ENCODE data around the gene HYAL2. TPM values are rescaled to one million over a fixed set of nuclear protein-coding genes. Genes with fewer than 3 reads are reported as not detected.

HYAL2 gene
- total RNA-seq, 1 donor from 2014 or later = 35.9 TPM

DNA sequence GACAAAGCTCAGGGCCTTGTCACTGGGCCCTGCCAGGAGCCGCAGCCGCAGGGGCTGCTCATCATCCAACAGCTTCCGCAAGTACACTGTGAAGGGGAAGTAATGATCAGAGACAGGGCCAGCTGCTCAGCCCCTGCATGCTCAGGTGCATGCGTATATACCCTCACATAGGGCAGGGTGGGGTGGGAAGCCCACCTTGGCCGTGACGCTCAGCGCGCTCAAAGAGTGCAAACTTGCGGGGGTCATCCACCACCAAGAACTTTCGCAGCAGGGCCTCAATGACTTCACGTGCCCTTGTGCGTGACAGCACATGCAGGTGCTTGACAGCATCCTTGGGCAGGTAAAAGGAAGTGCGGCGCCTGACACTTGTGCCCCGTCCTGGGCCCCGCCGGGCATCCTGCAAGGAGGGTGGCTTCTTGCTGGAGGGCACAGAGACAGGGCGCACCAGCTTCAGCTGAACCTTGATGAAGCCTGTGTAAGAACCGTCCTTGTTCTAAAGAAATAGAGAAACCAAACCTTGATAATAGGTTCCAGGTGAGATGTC, 8.9 kb upstream of the HYAL2 start:
- DNase-seq (ENCODE audit: low spot score in 2 of 2) (no peak), FAIRE-seq (no peak)

DNA sequence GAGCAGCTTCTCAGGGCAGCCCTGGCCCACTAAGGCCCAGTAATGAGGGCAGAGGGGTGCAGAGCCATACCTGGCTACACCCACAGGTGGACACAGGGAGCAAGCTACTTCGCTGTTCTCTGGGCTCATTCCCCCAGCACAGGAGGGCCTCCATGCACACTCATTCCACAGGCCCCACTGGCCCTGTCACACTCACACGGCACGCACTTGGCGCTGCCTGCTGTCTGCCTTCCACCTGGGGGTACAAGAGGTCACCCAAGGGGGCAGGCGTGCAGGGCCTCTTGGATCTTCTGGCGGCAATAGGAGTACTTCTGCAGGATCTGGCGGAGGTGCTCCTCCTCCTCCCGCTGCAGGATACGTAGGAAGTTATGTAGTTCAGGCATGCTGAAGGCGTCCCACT, 7.8 kb upstream of the HYAL2 start:
- no peak for FAIRE-seq
- DNase-seq (ENCODE audit: low spot score in 2 of 2) = no peak

DNA sequence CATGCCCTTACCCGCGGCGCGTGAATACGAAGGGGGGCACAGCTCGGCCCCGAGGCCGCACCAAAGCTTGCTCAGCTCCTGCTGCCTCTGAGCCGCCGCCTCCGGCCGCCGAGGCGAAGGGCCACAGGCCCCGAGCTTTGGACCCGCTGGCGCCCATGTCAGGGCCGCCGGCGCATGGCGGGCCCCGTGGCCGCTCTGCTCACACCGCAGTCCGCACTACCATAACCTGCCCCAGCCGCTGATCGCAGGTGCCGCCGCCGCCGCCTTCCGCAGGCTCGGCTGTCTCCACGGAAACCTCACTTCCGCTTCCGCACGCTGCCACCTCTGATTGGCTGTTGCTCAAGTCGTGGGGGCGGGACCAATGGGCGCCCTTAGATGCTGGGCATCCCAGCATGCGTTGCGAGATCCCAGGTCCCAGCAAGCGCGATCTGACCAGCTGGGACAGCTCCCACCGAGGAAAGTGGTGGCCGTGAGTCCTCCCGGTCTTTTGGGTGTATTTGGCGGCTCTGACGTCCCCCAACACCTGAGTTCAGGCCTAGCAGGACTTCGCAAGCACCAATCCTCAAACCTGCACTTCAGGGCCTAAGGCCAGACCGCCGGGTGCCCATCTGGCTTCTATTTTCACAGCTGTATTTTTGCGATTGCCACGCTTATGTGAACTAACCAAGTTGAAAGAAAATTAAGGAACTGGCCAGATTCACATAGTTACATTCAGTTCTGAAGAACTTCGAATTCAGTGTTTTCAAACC, 5.6 kb upstream of the HYAL2 start, which contains the start of gene TUSC2:
TUSC2 (minus strand) TSS at position 281 of the 749 bp plus-strand sequence; CDS start at position 157, 124 bp downstream.
- DNase-seq (ENCODE audit: low spot score in 2 of 2) (peak; percentile 95 to 97), FAIRE-seq (peak; percentile 77)

DNA sequence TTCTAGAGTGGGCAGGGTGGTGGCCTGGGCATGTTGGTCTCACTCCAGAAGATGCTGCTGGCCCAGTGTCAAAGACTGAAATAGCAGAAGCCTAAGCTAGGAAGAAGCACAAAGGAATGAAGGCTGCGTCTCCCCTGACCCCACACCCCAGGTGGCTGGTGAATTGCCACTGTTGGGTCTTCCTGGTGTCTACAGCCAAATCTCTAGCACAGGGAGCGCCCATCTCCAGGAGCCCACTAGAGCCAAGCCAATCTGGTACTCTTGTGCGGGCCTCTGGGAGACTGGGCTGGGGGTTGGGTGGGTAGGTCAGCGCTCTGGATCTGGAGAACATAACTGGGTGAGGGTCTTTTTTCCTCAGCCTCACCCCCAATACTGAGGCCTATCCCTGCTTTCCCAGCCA, 4.6 kb upstream of the HYAL2 start:
- DNase-seq (ENCODE audit: low spot score in 2 of 2) = no peak
- no peak for FAIRE-seq

DNA sequence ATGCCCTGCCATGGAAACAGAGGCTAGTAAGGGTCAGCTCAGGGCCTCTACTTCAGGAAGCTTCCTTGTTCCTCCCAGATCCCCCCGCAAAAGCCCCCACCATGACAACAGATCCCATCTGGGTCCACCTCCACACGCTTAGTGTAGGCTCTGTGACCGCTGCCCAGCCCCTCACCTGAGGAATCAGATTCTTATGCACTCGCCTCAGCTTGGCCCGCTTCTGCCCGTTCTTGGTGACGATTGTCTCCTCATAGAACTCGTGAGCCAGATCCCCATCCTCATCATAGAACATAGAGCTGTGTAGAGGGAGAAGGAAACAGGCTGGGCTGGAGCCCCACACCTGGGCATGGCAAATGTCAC, 3.6 kb upstream of the HYAL2 start:
- DNase-seq (ENCODE audit: low spot score in 2 of 2) (no peak), FAIRE-seq (no peak)

DNA sequence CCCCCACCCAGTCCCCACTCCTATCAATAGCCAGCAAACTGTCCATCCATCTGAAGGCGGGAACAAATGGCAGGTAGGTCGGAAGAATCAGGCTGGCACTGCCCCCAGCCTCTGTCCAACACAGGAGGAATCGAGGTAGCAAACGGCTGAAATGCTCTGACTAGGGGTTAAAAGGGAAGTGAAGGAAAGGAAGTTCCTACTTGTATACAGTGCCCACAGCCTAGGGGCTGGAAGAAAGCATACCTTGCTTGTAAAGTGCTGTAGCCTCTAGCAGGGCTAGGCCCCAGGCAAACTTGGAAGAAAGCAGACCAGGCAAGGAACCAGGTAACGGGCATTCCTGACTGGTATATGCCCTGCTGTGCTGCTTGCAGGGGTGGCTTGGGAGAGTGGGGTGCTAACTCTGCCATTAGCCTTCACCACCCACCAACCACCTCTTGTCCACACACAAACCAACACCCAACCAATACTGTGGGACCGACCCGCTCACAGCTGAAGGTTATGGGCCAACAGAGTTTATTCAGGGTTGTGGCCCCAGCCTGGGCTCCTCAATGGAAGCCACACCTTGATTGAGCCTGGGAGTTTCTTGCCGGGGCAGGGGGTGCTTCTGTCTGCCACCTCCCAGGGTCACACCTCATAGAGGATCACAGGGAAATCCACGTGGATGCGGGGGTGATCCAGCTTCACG, 3.1 kb upstream of the HYAL2 start:
- DNase-seq (ENCODE audit: low spot score in 2 of 2) = no peak
- FAIRE-seq = no peak

DNA sequence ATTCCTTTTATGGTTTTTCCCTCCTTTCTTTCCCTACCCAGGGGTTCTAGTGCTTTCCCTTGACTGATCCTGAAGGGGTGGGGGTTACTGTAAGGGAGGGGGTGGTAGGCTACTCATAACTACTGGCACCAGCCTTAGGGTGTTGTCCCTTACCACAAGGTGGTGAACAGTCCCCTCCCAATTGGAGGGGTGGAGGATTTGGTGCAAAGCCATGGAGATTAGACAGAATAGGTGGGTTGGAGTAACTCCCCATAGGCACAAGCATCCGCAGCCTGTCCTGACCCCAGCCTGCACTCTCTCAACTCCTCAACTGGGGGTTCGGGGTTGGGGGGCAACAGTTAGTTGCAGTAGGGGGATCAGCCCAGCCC, 2.6 kb upstream of the HYAL2 start:
- DNase-seq (ENCODE audit: low spot score in 2 of 2) (no peak), FAIRE-seq (no peak)

DNA sequence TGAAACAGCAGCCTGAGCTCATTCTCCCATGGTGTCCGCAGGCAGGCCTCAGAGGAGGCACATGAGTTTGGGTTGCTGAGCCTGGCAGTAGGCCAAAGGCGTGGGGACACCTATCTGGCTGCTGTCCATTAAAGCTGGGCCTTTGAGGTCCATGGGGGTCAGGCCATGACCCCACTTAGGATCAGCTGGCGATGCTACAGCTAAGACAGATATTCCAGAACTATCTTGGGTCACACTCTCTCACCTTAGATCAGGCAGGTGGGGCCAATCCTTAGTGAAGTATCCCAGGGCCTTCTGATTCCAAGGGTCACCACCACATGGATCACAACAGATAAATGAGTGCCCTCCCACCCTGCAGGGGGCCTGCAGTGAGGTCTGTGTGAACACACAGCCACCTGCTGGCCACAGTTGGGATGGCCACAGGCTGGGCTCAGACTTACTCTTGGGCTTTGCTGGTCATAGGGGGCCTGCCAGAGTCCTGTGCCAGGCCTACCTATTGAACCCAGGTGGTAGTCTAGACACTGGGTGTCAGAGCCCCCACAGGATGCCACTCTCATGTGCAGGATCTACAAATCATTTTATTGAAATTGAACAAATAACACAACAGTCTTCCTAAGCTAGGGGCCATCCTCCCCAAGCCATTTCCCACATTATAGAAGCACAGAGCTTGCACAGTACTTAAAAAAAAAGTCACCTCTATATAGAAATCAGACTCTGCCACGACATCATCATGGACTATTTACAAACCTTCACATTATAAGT, 2.0 kb upstream of the HYAL2 start:
- peak; percentile 79 for DNase-seq (ENCODE audit: low spot score in 2 of 2)

DNA sequence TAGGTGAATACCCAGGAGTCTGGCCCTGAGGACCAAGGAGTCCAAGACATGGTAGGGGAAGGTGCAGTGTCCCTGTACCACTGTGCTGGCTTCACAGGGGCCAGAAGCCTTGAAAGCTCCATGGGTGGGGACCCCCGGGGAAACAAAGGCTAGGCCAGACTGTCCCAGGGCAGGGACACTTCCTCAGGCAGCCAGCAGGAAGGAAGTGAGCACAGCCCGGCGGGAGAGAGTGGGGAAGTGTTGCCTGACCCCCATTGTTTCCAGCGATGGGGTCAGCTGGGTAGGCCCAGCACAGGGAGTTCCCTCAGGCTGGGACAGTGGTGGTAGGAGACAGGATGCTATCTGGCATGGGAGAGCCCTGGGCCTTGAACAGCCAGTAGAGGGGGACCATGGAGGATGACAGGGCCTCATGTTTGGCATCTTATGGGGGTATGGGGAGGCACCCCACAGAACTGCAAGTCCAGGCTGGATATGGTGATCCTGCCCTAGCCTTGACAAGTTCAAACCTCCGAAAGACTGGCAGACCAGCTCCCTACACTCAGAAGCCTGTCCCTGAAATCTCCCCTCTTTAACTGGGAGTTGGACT, 1.2 kb upstream of the HYAL2 start:
- DNase-seq (ENCODE audit: low spot score in 2 of 2) (no peak), FAIRE-seq (no peak)

More for the DNA sequence above, 2.0 kb upstream of the HYAL2 start:
- no peak for FAIRE-seq

DNA sequence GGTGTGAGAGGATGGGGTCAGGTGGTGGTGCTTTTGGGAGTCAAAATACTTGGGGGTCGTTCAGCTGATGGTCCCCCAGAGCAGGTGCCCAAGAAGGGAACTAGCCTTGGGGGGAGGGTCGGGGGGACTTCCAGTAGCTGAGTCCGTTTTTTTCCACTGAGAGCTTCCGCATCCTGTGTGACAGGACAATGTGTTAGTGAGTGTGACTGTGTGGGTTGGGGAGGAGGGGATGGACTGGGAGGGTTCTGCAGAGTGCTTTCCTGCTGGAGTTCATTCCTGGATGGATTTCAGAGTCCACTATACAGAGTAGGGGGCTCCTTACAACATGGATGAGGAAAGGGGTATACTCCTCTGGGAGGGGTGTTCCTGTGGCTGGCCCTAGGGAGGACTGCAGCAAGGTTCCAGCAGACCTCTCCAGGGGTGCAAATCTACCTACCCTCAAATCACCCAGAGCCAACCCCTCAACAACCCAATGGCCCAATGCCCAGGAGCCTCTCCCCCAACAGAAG, 601 bp upstream of the HYAL2 start:
- DNase-seq (ENCODE audit: low spot score in 2 of 2) = no peak
- no peak for FAIRE-seq

DNA sequence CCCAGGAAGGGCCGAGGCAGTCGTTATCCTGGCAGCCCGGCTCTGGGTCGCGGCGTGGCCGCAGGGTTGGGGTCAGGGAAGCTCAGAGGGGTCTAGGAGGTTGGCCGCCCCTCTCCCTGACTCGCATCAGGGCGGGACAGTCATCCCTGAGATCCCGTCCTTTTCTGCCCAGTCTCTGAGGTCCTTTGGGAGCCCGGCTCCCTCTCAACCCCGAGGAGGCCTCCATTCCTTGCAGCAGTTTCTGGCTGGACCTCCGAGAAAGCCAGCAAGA, 495 bp downstream of the HYAL2 start:
- DNase-seq (ENCODE audit: low spot score in 2 of 2) (no peak), FAIRE-seq (no peak)

DNA sequence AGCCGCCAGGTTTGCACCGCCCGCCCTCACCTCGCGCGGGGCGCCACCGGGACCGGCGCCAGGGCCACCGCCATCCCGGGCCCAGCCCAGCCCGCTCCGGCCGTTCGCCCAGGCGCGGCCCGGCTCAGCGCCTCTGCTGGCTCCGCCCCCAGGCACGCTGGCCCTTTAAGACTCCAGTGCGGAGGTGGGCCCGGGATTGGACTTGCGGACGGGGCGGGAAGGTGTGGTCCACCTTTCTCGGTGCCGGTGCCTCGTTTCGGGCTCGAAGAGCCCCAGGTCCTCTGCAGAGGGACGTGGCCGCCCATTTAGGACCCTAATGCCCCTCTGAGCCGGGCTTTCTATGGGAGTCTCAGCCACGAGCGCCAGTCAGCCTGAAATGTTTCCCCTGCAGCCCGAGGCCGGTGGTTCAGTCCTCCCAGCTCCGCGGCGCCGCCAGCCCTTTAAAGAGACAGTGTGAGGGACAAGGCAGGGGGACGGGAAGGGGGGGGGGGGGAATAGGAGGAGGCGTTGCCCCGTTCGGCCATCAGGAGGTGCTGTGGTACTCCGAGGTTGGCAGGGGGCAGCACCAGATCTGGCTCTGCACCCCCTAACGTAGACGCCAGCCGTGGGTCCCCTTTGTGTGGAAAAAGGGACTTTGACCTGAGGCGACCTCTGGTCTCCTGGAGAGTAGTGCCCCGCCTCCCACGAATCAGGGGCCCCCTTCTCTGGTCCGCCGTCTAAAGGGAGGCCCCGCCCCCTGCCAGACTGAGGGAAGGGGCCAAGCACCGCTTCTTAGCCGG, 1.0 kb downstream of the HYAL2 start:
- DNase-seq (ENCODE audit: low spot score in 2 of 2) (peak; percentile 90 to 91), FAIRE-seq (no peak)

DNA sequence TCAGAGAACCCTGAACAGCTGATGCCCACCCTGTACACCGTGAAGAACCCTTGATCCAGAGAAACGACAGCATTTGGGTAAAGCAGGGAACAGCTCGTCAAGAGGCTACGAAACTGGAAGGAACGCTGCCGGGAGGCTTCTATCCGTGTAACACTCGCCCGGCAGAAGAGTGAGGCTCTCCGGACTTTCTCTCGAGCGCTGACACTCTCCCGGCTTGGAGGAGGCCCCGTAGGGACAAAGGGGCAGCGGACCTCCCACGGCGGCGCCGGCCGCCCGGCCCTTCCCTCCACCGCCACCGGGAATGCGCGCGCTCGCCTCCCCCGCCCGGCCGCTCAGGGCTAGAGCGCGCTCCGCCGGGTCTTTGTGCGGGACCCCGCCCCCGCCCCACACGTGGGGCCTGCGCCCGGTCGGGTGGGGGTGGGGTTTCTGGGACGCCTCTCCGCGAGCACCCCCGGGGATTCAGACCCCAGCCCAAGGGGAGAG, 1.7 kb downstream of the HYAL2 start:
- DNase-seq (ENCODE audit: low spot score in 2 of 2) (peak; percentile 88 to 91), FAIRE-seq (no peak)

DNA sequence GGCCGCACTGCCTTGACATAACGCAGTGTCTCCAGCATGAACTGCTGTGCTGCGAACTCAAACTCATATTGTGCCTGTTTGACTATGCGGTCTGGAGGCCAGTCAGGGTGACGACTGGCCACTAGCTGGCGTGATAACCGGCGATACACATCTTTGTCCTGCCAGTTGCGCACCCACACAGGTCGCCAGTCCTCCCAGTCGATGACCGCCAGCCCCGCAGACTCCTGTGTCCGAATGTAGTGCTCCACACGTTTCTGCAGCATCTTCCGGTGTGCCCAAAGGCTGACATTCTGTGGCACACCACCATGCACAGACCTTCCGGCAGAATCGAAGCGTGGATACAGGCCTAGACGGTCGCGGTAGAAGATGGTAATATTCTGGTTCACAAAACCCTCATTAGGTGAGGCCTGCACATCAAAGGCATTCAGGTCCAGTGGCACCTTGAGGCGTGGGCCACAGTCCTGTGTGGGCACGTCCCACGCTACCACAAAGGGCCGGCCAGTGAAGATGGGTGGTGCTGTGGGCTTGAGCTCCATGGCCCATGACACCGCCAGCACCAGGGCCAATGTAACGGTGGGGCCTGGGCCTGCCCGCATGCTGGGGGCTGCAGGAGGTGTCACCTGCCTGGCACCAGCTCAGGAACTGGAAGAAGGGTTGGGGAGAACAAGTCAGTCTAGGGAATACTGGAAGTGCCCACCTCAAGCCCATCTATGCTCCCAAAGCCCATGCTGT, 2.5 kb downstream of the HYAL2 start:
- DNase-seq (ENCODE audit: low spot score in 2 of 2) (no peak), FAIRE-seq (no peak)

DNA sequence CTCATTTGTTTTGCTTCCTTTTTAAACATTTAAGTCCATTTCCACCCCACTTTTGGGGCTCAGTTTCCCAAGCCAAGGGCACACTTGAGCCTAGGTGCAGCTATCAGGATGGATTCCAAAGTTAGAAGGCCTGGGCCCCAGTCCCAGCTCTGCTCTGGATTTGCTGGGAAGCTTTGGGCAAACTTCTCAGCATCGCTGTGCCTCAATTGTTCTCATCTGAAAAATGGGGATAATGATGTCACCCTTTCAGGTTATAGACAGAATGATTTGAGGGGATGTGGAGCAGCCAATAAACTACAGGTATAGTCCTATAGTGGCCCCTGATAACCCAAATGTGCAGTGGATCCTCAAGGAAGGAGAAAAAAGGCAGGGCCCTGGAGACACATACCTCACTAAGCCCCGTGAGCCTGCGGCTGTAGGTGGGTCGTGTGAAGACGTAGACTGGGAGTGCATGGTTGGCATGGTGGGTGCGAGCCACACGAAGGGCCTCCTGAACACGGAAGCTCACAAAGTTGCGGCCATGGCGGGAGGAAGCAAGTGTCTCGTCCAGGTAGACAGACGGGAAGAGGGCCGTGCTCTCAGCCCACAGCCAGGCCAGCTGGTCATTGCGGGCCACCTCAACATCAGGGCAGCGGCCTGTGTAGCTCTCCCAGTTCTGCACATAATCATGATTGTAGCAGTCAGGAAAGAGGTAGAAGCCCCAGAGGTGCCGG, 3.2 kb downstream of the HYAL2 start:
- FAIRE-seq = no peak

DNA sequence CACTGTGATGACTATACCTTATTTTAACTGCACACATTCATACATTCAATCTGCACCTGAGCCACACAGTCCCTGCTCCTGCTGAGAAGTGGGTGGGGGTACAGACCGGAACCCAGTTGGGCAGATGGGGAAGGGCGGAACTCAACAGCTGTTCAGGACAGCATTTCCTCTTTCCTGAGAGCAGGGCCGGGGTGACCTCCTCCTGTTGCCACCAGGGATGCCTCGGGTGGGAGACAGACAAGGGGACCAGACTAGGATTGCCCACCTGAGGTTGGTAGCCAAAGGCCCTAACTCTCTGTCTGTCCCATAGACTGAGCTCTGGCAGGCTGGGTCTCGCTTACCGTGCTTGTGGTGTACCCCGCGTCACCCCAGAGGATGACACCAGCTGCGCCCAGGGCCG, 3.9 kb downstream of the HYAL2 start:
- no peak for FAIRE-seq
- DNase-seq (ENCODE audit: low spot score in 2 of 2) = no peak

More for the DNA sequence above, 3.2 kb downstream of the HYAL2 start:
- DNase-seq (ENCODE audit: low spot score in 2 of 2) = no peak

DNA sequence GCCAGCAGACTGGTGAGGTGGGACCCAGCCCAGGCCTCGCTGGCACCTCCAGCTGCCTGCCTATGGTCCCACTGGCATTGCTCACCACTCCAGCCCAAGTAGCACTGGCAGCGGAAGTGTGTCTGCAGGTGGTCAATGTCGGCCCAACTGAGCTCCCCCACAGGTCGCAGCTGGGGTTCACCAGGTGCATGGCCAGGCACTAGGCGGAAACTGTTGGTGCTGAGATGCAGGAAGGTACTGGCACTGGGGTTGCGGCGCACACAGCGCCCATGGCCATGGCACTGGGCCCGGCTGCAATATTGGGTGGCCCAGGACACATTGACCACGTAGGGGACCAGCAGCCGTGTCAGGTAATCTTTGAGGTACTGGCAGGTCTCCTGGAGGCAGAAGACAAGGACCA, 4.4 kb downstream of the HYAL2 start:
- FAIRE-seq = no peak
- no peak for DNase-seq (ENCODE audit: low spot score in 2 of 2)

DNA sequence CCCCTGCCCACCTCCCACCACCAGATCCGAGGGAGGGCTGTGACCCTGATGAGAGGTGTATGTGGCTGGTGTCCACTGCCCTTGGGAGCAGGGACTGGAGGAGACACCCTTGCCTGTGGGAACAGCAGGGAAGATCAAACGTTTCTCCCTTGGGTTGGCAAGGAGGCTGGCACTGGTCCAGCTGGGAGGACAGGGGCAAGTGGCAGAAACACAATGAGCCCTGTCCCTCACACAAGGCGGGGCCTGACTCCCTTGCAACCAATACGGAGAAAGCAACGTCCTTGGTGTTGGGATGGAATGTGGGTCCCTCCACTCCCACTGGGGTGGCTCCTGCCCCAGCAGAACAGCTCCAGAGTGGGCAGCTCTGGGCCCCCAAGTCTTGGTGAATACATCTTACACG, 5.2 kb downstream of the HYAL2 start:
- no peak for DNase-seq (ENCODE audit: low spot score in 2 of 2)
- FAIRE-seq = no peak

All from frontal cortex (tissue), 4 donors.